Keratinocyte (primary cell): ENCODE data around the gene TNRC18. TPM values are rescaled to one million over a fixed set of nuclear protein-coding genes. Genes with fewer than 3 reads are reported as not detected.

Experiments
- DNase-seq: peaks from one replicate; pipeline ENCODE4 v3.0.0-alpha.2; 2011; ENCODE audit warnings: low read depth, missing footprints, low spot score
- FAIRE-seq: peaks from 2 replicates; lab custom pipeline; 2011; peaks lifted over from hg19 to GRCh38; lab: Jason Lieb, UNC
- H2AFZ ChIP-seq: 2 replicates; pipeline ENCODE4 v1.6.0; 2012; ENCODE audit warnings: low read length, control low read depth, inconsistent platforms; ENCODE audit not compliant: control insufficient read depth
- H3K27ac ChIP-seq: 2 replicates; pipeline ENCODE4 v1.5.1; 2011; ENCODE audit warnings: low read length; ENCODE audit not compliant: control insufficient read depth, insufficient read depth
- H3K27me3 ChIP-seq: 3 replicates; pipeline ENCODE4 v1.6.0; 2011; ENCODE audit warnings: low read length; ENCODE audit not compliant: control insufficient read depth, insufficient read depth; ENCODE audit errors: extremely low read depth
- H3K36me3 ChIP-seq, 2 experiments: 2 replicates in 1 of 2; 3 replicates in 1 of 2; pipeline ENCODE4 v1.5.1; 2011; ENCODE audit warnings: low read length in 2 of 2, mild to moderate bottlenecking in 1 of 2; ENCODE audit not compliant: control insufficient read depth in 2 of 2, insufficient read depth in 2 of 2; ENCODE audit errors: extremely low read depth in 1 of 2
- H3K4me1 ChIP-seq: 3 replicates; pipeline ENCODE4 v1.5.1; 2011; ENCODE audit warnings: low read length; ENCODE audit not compliant: control insufficient read depth, insufficient read depth; ENCODE audit errors: extremely low read depth
- H3K4me2 ChIP-seq: 3 replicates; pipeline ENCODE4 v1.6.0; 2011; ENCODE audit warnings: low read depth, low read length; ENCODE audit not compliant: control insufficient read depth, insufficient read depth; ENCODE audit errors: extremely low read depth
- H3K4me3 ChIP-seq, 3 experiments: fragments of 200-600 bp in 1 of 3; sonication (generic) in 1 of 3; 2 replicates in 2 of 3; 3 replicates in 1 of 3; pipeline ENCODE4 v1.5.1; 2011 to 2016; ENCODE audit warnings: low read length in 3 of 3, mild to moderate bottlenecking in 3 of 3, control low read depth in 2 of 3, inconsistent platforms in 1 of 3, low read depth in 1 of 3, mixed read lengths in 1 of 3, mixed run types in 1 of 3, moderate library complexity in 1 of 3; ENCODE audit not compliant: control insufficient read depth in 2 of 3, insufficient read depth in 2 of 3; ENCODE audit errors: extremely low read depth in 1 of 3
- H3K79me2 ChIP-seq: 2 replicates; pipeline ENCODE4 v1.6.0; 2012; ENCODE audit warnings: low read length; ENCODE audit not compliant: control insufficient read depth, insufficient read depth
- H3K9ac ChIP-seq: 3 replicates; pipeline ENCODE4 v1.6.0; 2011; ENCODE audit warnings: low read length; ENCODE audit not compliant: control insufficient read depth, insufficient read depth; ENCODE audit errors: extremely low read depth
- H3K9me1 ChIP-seq: 3 replicates; pipeline ENCODE4 v1.6.0; 2011; ENCODE audit warnings: low read length; ENCODE audit not compliant: control insufficient read depth, insufficient read depth; ENCODE audit errors: extremely low read depth
- H3K9me3 ChIP-seq: 2 replicates; pipeline ENCODE4 v1.5.1; 2012; ENCODE audit warnings: low read depth, low read length; ENCODE audit not compliant: control insufficient read depth
- H4K20me1 ChIP-seq: 3 replicates; pipeline ENCODE4 v1.6.0; 2011; ENCODE audit warnings: low read length; ENCODE audit not compliant: control insufficient read depth, insufficient read depth; ENCODE audit errors: extremely low read depth
- EZH2 ChIP-seq: IDR thresholded peaks from one replicate; pipeline ENCODE4 v1.6.1; 2012; ENCODE audit warnings: inconsistent platforms, mild to moderate bottlenecking, low read length, moderate library complexity
- dilution Hi-C: fragments of 300-500 bp; cut with MboI; formaldehyde crosslinking; loops from one replicate; pipeline ENCODE4 v1.7.0; 2020; ENCODE audit warnings: low sequenced_read_pairs; ENCODE audit not compliant: extremely low pct_ligation_motif_present
- polyA plus RNA-seq, 5 experiments: library from polyadenylated mRNA; depleted of rRNA in 3 of 5; stranded (reverse) in 3 of 5; stranded (forward) in 1 of 5; unstranded in 1 of 5; fragments of >200 nt; gene quantifications; 1 replicate in 1 of 5; 2 replicates in 3 of 5; 3 replicates in 1 of 5; pipeline versions ENCODE4 v1.2.1 to v1.2.3, GENCODE V29; 2011 to 2012; ENCODE audit warnings: missing spikeins in 2 of 5, low read depth in 1 of 5, low replicate concordance in 1 of 5
- TF ChIP-seq, protein P1 (sequence below), 3 experiments: IDR thresholded peaks in 1 of 3; conservative IDR thresholded peaks in 1 of 3; optimal IDR thresholded peaks in 1 of 3; 2 replicates in 2 of 3; 3 replicates in 1 of 3; pipeline versions ENCODE3 to v1.5.1; 2011; ENCODE audit warnings: low read length in 3 of 3, mild to moderate bottlenecking in 3 of 3, moderate library complexity in 2 of 3, control low read depth in 1 of 3, inconsistent platforms in 1 of 3; ENCODE audit not compliant: insufficient read depth in 2 of 3; ENCODE audit errors: extremely low read depth in 1 of 3

The TNRC18 gene
- polyA plus RNA-seq, 1 donor (not counting 4 experiments of a cell fraction or from before 2014, with no cell fraction given): 13.2 TPM

GRCh38 chr7:5432691-5433090 lies 9.1 kb upstream of the TNRC18 start:
- H3K4me3 ChIP-seq: no peak overlapping the region
- dilution Hi-C loops: no loop called here
- H3K36me3 ChIP-seq: peaks cover 6 to 9% of the 10 kb centered on the region in 2 experiments
- FAIRE-seq (no peak), DNase-seq (no peak)
- no peaks in the 10 kb centered on the region for H3K27me3 ChIP-seq
- H3K27ac ChIP-seq: no peak overlapping the region
- no peak overlapping the region for H2AFZ ChIP-seq
- H3K4me2 ChIP-seq: no peak overlapping the region
- H3K9ac ChIP-seq: no peak overlapping the region
- H3K9me1 ChIP-seq: no peaks in the 10 kb centered on the region
- H3K4me1 ChIP-seq: peaks cover 10% of the 10 kb centered on the region
- no peaks in the 10 kb centered on the region for H3K9me3 ChIP-seq
- peaks cover 38% of the 10 kb centered on the region for H3K79me2 ChIP-seq
- peaks cover 8% of the 10 kb centered on the region for H4K20me1 ChIP-seq
- TF ChIP-seq EZH2: no peak
- TF ChIP-seq, protein P1, sequence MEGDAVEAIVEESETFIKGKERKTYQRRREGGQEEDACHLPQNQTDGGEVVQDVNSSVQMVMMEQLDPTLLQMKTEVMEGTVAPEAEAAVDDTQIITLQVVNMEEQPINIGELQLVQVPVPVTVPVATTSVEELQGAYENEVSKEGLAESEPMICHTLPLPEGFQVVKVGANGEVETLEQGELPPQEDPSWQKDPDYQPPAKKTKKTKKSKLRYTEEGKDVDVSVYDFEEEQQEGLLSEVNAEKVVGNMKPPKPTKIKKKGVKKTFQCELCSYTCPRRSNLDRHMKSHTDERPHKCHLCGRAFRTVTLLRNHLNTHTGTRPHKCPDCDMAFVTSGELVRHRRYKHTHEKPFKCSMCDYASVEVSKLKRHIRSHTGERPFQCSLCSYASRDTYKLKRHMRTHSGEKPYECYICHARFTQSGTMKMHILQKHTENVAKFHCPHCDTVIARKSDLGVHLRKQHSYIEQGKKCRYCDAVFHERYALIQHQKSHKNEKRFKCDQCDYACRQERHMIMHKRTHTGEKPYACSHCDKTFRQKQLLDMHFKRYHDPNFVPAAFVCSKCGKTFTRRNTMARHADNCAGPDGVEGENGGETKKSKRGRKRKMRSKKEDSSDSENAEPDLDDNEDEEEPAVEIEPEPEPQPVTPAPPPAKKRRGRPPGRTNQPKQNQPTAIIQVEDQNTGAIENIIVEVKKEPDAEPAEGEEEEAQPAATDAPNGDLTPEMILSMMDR (optimal IDR thresholded peaks at IDR 0.05 in 1 of 3, IDR thresholded peaks at IDR 0.05 in 1 of 3, conservative IDR thresholded peaks at IDR 0.05 in 1 of 3; ENCODE audit: extremely low read depth in 1 of 3, insufficient read depth in 2 of 3, low read length in 3 of 3): no peak

DNA sequence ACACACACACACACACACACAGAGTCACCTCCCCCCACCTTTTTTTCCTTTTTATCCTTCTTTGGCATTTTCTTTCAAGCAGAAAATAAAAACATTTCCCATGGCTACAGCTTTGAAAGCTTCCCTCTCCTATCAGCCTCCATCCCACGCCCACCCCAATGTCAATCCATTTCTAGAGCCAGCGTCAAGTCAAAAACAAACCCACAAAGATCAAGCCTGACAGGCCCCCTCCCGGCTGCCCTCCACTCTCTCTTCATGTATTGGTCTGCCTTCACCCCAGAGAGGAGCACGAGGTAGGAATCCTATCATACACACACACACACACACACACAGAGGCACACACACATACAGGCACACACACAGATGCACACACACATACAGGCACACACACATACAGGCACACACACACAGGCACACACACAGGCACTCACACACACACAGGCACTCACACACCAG lies 8.0 kb upstream of the TNRC18 start:
- Histone ChIP-seq H4K20me1 (peaks cover 8% of the 10 kb centered on the region), H3K27ac (no peak overlapping the region), H3K9me3 (no peaks in the 10 kb centered on the region), H3K4me3 (no peak overlapping the region), H2AFZ (no peak overlapping the region), H3K79me2 (peaks cover 47% of the 10 kb centered on the region), H3K4me1 (peaks cover 10% of the 10 kb centered on the region), H3K36me3 (peaks cover 6 to 8% of the 10 kb centered on the region in 2 experiments), H3K9ac (no peak overlapping the region), H3K9me1 (no peaks in the 10 kb centered on the region), H3K27me3 (no peaks in the 10 kb centered on the region), H3K4me2 (no peak overlapping the region)
- TF ChIP-seq, protein P1 (optimal IDR thresholded peaks at IDR 0.05 in 1 of 3, IDR thresholded peaks at IDR 0.05 in 1 of 3, conservative IDR thresholded peaks at IDR 0.05 in 1 of 3; ENCODE audit: extremely low read depth in 1 of 3, insufficient read depth in 2 of 3, low read length in 3 of 3): no peak
- TF ChIP-seq EZH2: no peak
- no peak for FAIRE-seq
- DNase-seq: no peak
- dilution Hi-C loops: no loop called here
